ENCODE measurements around the gene LRRK2.

- TF ChIP-seq, protein P1, sequence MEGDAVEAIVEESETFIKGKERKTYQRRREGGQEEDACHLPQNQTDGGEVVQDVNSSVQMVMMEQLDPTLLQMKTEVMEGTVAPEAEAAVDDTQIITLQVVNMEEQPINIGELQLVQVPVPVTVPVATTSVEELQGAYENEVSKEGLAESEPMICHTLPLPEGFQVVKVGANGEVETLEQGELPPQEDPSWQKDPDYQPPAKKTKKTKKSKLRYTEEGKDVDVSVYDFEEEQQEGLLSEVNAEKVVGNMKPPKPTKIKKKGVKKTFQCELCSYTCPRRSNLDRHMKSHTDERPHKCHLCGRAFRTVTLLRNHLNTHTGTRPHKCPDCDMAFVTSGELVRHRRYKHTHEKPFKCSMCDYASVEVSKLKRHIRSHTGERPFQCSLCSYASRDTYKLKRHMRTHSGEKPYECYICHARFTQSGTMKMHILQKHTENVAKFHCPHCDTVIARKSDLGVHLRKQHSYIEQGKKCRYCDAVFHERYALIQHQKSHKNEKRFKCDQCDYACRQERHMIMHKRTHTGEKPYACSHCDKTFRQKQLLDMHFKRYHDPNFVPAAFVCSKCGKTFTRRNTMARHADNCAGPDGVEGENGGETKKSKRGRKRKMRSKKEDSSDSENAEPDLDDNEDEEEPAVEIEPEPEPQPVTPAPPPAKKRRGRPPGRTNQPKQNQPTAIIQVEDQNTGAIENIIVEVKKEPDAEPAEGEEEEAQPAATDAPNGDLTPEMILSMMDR (IDR thresholded peaks at IDR 0.05; ENCODE audit: low read depth, low read length, poor library complexity, severe bottlenecking) = no peak
- TF ChIP-seq EZH2phosphoT487 (IDR thresholded peaks at IDR 0.05; ENCODE audit: borderline replicate concordance, low read length) = no peak
Observed at GRCh38 chr12:40202095-40203059, 22.4 kb upstream of the LRRK2 start.
